ENCODE measurements around the gene FSD1L. TPM values are rescaled to one million over a fixed set of nuclear protein-coding genes. Genes with fewer than 3 reads are reported as not detected.

Gene FSD1L
- total RNA-seq, 4 donors from 2014 or later, result 0.23 to 2.2 (median 1.1) TPM

- TF ChIP-seq POLR2A (IDR thresholded peaks at IDR 0.05) (no peak), CTCF (IDR thresholded peaks at IDR 0.05) (no peak)
- no peak for DNase-seq (ENCODE audit: low spot score in 2 of 2)
- no peak overlapping the region for H3K4me3 ChIP-seq (ENCODE audit: low read depth, poor library complexity, severe bottlenecking)
- intact Hi-C loops (cut with DNase I; ENCODE audit: low total_unique reads), result no loop called here
- WGBS, 2 donors, result 78% methylated on average over 2 of the region's 2 CpGs
These were observed 49.0 kb downstream of the FSD1L start for GRCh38 chr9:105496826-105497225.

GRCh38 chr9:105497704-105498103 is 49.9 kb downstream of the FSD1L start:
- no peak for TF ChIP-seq POLR2A (IDR thresholded peaks at IDR 0.05)
- TF ChIP-seq CTCF (IDR thresholded peaks at IDR 0.05), result no peak
- H3K4me3 ChIP-seq (ENCODE audit: low read depth, poor library complexity, severe bottlenecking), result no peak overlapping the region
- intact Hi-C loops (cut with DNase I; ENCODE audit: low total_unique reads), result no loop called here
- no peak for DNase-seq (ENCODE audit: low spot score in 2 of 2)

GRCh38 chr9:105500108-105500766 is 52.4 kb downstream of the FSD1L start:
- no peak for TF ChIP-seq CTCF (IDR thresholded peaks at IDR 0.05)
- no peak for TF ChIP-seq POLR2A (IDR thresholded peaks at IDR 0.05)
- 72 to 94% methylated on average over 2 of the region's 2 CpGs for WGBS, 2 donors
- no peak overlapping the region for H3K4me3 ChIP-seq (ENCODE audit: low read depth, poor library complexity, severe bottlenecking)
- intact Hi-C loops (cut with DNase I; ENCODE audit: low total_unique reads), result no loop called here
- DNase-seq (ENCODE audit: low spot score in 2 of 2), result no peak

GRCh38 chr9:105501414-105501813 is 53.6 kb downstream of the FSD1L start:
- 93 to 99% methylated on average over 4 of the region's 4 CpGs for WGBS, 2 donors
- intact Hi-C loops (cut with DNase I; ENCODE audit: low total_unique reads), result no loop called here
- TF ChIP-seq POLR2A (IDR thresholded peaks at IDR 0.05), result no peak
- TF ChIP-seq CTCF (IDR thresholded peaks at IDR 0.05), result no peak
- no peak for DNase-seq (ENCODE audit: low spot score in 2 of 2)
- H3K4me3 ChIP-seq (ENCODE audit: low read depth, poor library complexity, severe bottlenecking), result no peak overlapping the region

- no peak for TF ChIP-seq POLR2A (IDR thresholded peaks at IDR 0.05)
- TF ChIP-seq CTCF (IDR thresholded peaks at IDR 0.05), result no peak
- WGBS, 2 donors, result 93 to 94% methylated on average over 2 of the region's 2 CpGs
- no peak overlapping the region for H3K4me3 ChIP-seq (ENCODE audit: low read depth, poor library complexity, severe bottlenecking)
- no peak for DNase-seq (ENCODE audit: low spot score in 2 of 2)
- intact Hi-C loops (cut with DNase I; ENCODE audit: low total_unique reads), result no loop called here
These were observed 54.4 kb downstream of the FSD1L start for GRCh38 chr9:105502276-105502675.

- TF ChIP-seq CTCF (IDR thresholded peaks at IDR 0.05) (no peak), POLR2A (IDR thresholded peaks at IDR 0.05) (no peak)
- DNase-seq (ENCODE audit: low spot score in 2 of 2), result no peak
- intact Hi-C loops (cut with DNase I; ENCODE audit: low total_unique reads), result no loop called here
- no peak overlapping the region for H3K4me3 ChIP-seq (ENCODE audit: low read depth, poor library complexity, severe bottlenecking)
These were observed 56.0 kb downstream of the FSD1L start for GRCh38 chr9:105503881-105504280.

Data from lower leg skin (tissue), 4 donors.